ENCODE data around the gene LAMA3. TPM values are rescaled to one million over a fixed set of nuclear protein-coding genes. Genes with fewer than 3 reads are reported as not detected.

Gene LAMA3
- total and polyA plus RNA-seq, 10 of the 15 experiments (the other 5 are each of a cell fraction or from before 2014, with no cell fraction given) = 0.37 to 6.5 (median 5.4) TPM

DNA sequence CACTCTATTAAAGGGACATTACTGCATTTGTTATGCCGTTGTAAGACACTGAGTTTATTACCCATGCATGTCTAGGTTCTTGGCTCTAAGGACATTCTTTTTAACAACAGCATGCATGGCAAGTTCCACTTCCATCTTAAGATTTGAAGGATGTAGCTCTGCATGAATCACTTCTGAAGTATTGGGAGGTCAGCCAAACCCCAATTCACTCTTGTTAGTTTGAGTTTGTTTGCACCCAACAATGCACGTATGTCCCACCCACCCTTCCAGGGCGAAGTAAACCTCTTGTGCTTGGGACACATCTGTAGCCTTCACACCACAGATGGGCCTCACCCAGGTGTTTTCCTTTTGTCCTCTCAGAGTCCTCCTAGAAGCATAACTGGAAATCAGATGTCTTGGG is 5.6 kb upstream of the LAMA3 start:
- no peak for DNase-seq (ENCODE audit: low read depth, low spot score)
- intact Hi-C loops (cut with micrococcal nuclease; ENCODE audit: unreplicated experiment) (loop anchor here (2.0 kb wide), 1 partner anchor 55 kb away; no protein-coding TSS in a partner anchor), in situ Hi-C loops (cut with MboI) (no loop called here)
- ChIA-PET SMC1A (ENCODE audit: uncharacterized antibody, unreplicated experiment) (interaction anchor here (2.5 kb wide), 1 partner anchor 19 kb away, joined by 8 read pairs; no protein-coding TSS in a partner anchor), RAD21 (ENCODE audit: unreplicated experiment) (interaction anchor here (0.6 kb wide), 1 partner anchor 262 kb away, joined by 3 read pairs; no protein-coding TSS in a partner anchor), POLR2A (no interaction called here), CTCF (interaction anchor here (0.9 kb wide), 1 partner anchor 16 kb away, joined by 3 read pairs; no protein-coding TSS in a partner anchor)
- TF ChIP-seq CHD1 (IDR thresholded peaks at IDR 0.05; ENCODE audit: low read depth, low read length) (no peak), IKZF2 (IDR thresholded peaks at IDR 0.05) (no peak), ATF7 (IDR thresholded peaks at IDR 0.05; ENCODE audit: low read depth) (no peak), GABPA (IDR thresholded peaks at IDR 0.05; ENCODE audit: low read depth) (no peak), RUNX3 (IDR thresholded peaks at IDR 0.05; ENCODE audit: low read length) (no peak), MYB (IDR thresholded peaks at IDR 0.05; ENCODE audit: borderline replicate concordance, low read depth, low read length) (no peak), SIN3A (IDR thresholded peaks at IDR 0.05; ENCODE audit: low read depth, low read length) (no peak), ZNF274 (IDR thresholded peaks at IDR 0.05; ENCODE audit: insufficient read depth, insufficient read length) (no peak), MYC (IDR thresholded peaks at IDR 0.05; ENCODE audit: insufficient read depth, insufficient read length, insufficient replicate concordance, low read length, severe bottlenecking) (no peak), CBFB (IDR thresholded peaks at IDR 0.05; ENCODE audit: low read depth) (no peak)
- TF ChIP-seq, protein P1, sequence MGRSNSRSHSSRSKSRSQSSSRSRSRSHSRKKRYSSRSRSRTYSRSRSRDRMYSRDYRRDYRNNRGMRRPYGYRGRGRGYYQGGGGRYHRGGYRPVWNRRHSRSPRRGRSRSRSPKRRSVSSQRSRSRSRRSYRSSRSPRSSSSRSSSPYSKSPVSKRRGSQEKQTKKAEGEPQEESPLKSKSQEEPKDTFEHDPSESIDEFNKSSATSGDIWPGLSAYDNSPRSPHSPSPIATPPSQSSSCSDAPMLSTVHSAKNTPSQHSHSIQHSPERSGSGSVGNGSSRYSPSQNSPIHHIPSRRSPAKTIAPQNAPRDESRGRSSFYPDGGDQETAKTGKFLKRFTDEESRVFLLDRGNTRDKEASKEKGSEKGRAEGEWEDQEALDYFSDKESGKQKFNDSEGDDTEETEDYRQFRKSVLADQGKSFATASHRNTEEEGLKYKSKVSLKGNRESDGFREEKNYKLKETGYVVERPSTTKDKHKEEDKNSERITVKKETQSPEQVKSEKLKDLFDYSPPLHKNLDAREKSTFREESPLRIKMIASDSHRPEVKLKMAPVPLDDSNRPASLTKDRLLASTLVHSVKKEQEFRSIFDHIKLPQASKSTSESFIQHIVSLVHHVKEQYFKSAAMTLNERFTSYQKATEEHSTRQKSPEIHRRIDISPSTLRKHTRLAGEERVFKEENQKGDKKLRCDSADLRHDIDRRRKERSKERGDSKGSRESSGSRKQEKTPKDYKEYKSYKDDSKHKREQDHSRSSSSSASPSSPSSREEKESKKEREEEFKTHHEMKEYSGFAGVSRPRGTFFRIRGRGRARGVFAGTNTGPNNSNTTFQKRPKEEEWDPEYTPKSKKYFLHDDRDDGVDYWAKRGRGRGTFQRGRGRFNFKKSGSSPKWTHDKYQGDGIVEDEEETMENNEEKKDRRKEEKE (IDR thresholded peaks at IDR 0.05) = no peak
- no peak overlapping the region for H3K4me2 ChIP-seq (ENCODE audit: control insufficient read depth, insufficient read depth)
- H3K9ac ChIP-seq (ENCODE audit: control insufficient read depth, insufficient read depth, low read length) = no peak overlapping the region
- ATAC-seq = peak; percentile 4; the same call in 1 of the 3 replicates
- H3K27ac ChIP-seq (ENCODE audit: control insufficient read depth, insufficient read depth) = no peak overlapping the region
- peaks cover under 1 to 3% of the 10 kb centered on the region in 2 experiments; a peak in 2 of 4 replicates for H3K27me3 ChIP-seq (replicated peaks in 1 of 2; ENCODE audit: control insufficient read depth in 2 of 2, insufficient read depth in 2 of 2, low read length in 1 of 2)
- BruUV-seq (replicated peaks) = no TSS peak
- no peaks in the 10 kb centered on the region for H4K20me1 ChIP-seq (ENCODE audit: control insufficient read depth, insufficient read depth)
- no peak overlapping the region for H2AFZ ChIP-seq (ENCODE audit: control insufficient read depth, low read depth, low read length)
- H3K9me3 ChIP-seq (replicated peaks; ENCODE audit: control insufficient read depth, insufficient read depth, low read length) = no peaks in the 10 kb centered on the region
- no peaks in the 10 kb centered on the region for H3K36me3 ChIP-seq (ENCODE audit: control insufficient read depth in 2 of 2, insufficient read depth in 2 of 2, low read length in 1 of 2)
- FAIRE-seq = no peak
- no peaks in the 10 kb centered on the region for H3K4me1 ChIP-seq (ENCODE audit: control insufficient read depth, insufficient read depth, low read length)
- H3K4me3 ChIP-seq = no peak overlapping the region
- H3K79me2 ChIP-seq (ENCODE audit: control insufficient read depth, insufficient read depth, low read length) = no peaks in the 10 kb centered on the region
- WGBS (ENCODE audit: insufficient coverage, insufficient replicate concordance, low lambda C conversion rate, missing lambda C conversion rate) = 0% methylated on average over 3 of the region's 3 CpGs

Measured in GM12878 (cell line).